RWPE2 (cell line): ENCODE results near the gene HBG1.
"Not testable (repeated sequence)": the region's sequence is repeated elsewhere in the genome, so short reads cannot be mapped to it uniquely, and the experiment has no call there.

ENCODE experiments used
- ATAC-seq: fragments of 200-7000 bp; cut with Tn5 transposase; 3 replicates; pipeline ENCODE4 v1.9.1; 2021; ENCODE audit warnings: low read depth
- DNase-seq: peaks from one replicate; pipeline ENCODE4 v3.0.0-alpha.2; 2020; ENCODE audit warnings: low spot score
- H3K27ac ChIP-seq: fragments of 450-650 bp; 2 replicates; pipeline ENCODE4 v1.5.1; 2017; ENCODE audit warnings: mild to moderate bottlenecking; ENCODE audit not compliant: poor library complexity, severe bottlenecking
- H3K27me3 ChIP-seq: fragments of 250-450 bp; sonication (Bioruptor Pico); 2 replicates; pipeline ENCODE4 v1.5.1; 2021; ENCODE audit warnings: mild to moderate bottlenecking, moderate library complexity; ENCODE audit not compliant: insufficient read depth, poor library complexity, severe bottlenecking
- H3K36me3 ChIP-seq: fragments of 250-450 bp; sonication (Bioruptor Pico); 2 replicates; pipeline ENCODE4 v1.5.1; 2020; ENCODE audit warnings: low read depth, mild to moderate bottlenecking, moderate library complexity
- H3K4me1 ChIP-seq: fragments of 250-450 bp; sonication (Bioruptor Pico); 2 replicates; pipeline ENCODE4 v1.5.1; 2021; ENCODE audit warnings: mild to moderate bottlenecking, moderate library complexity; ENCODE audit not compliant: insufficient read depth, poor library complexity, severe bottlenecking
- H3K4me3 ChIP-seq: fragments of 250-450 bp; sonication (Bioruptor Pico); 2 replicates; pipeline ENCODE4 v1.5.1; 2021; ENCODE audit warnings: mild to moderate bottlenecking, moderate library complexity; ENCODE audit not compliant: severe bottlenecking
- H3K9me3 ChIP-seq: fragments of 250-450 bp; sonication (Bioruptor Pico); 2 replicates; pipeline ENCODE4 v1.5.1; 2021; ENCODE audit warnings: mild to moderate bottlenecking, moderate library complexity; ENCODE audit not compliant: severe bottlenecking
- CTCF ChIP-seq: fragments of 450-650 bp; IDR thresholded peaks from one replicate; pipeline ENCODE4 v1.5.1; 2017; ENCODE audit warnings: mild to moderate bottlenecking, moderate library complexity; ENCODE audit not compliant: poor library complexity, severe bottlenecking

The HBG1 gene

DNA sequence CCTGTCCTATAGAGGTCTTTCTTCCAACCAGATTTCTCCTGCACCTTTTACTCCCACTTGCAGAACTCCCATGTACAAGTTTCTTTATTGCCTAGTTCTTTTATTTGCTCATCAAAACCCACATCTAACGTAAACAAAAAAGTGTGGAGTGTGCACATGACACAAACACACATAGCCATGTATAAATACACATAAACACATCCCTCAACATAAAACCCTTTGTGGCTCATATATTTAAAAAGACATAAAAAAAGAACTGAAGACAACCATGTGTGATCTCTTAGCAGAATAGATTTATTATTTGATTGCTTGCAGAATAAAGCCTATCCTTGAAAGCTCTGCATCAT, 3.2 kb upstream of the HBG1 start:
- Histone ChIP-seq H3K36me3 (no peaks in the 10 kb centered on the region), H3K27ac (no peak overlapping the region), H3K4me3 (no peak overlapping the region), H3K4me1 (no peaks in the 10 kb centered on the region), H3K9me3 (no peaks in the 10 kb centered on the region), H3K27me3 (no peaks in the 10 kb centered on the region)
- ATAC-seq = no peak
- no peak for TF ChIP-seq CTCF
- no peak for DNase-seq

DNA sequence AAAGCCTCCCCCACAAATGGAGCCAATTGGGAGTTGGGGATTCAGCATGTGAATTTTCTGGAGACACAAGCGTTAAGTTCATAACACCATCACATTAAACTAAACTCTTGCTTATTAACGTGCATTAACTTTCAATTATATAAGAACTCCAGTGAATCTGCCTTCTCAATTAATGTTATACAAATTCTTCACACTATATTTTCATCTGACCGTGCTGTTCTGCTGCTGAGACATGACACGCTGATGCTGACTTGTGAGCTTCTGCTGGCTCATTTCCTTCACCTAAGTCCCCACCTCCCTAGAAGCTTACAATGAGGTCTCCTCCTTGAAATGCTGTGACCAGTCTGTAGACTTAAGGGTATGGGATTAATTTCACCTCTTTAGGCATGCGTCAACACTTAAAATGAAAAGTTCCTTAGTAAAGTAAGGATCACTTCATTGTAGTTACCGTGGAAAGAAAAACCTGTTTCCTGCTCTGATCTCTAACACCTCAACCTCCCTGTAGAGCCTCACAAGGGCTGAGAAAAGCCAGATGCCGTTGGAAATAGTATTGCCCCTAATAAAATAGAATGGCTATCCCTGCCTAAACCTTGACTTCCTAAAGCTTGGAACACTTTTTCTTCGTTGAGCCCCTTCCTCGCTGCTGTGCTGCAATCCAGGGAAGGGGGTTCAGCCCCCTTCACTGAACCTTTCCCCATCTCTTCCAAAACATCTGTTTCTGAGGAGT, 2.7 kb upstream of the HBG1 start:
- Histone ChIP-seq H3K27me3 (no peaks in the 10 kb centered on the region), H3K9me3 (no peaks in the 10 kb centered on the region), H3K36me3 (no peaks in the 10 kb centered on the region), H3K4me1 (no peaks in the 10 kb centered on the region), H3K27ac (no peak overlapping the region), H3K4me3 (no peak overlapping the region)
- TF ChIP-seq CTCF = no peak
- ATAC-seq (no peak), DNase-seq (no peak)

DNA sequence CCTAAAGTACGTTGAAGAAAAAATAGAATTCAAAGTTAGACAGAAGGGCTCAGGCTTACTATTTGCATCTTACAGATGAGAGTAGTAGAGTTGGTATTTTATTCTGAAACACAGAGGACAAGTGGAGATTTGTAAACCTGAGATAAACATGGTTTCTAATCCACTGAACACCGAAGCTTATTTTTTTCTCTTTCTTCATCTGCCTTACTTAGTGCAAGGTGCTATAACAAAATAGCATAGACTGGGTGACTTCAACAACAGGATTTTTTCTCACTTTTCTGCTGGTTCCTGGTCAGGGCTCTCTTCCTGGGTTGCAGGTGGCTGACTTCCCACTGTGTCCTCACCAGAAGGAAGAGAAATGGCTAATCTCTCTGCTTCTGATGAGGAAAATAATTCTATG, 2.1 kb upstream of the HBG1 start:
- DNase-seq (no peak), ATAC-seq (no peak)
- H3K36me3 ChIP-seq = no peaks in the 10 kb centered on the region
- no peak for TF ChIP-seq CTCF
- H3K27ac ChIP-seq = no peak overlapping the region
- H3K9me3 ChIP-seq = no peaks in the 10 kb centered on the region
- H3K4me3 ChIP-seq = no peak overlapping the region
- H3K27me3 ChIP-seq = no peaks in the 10 kb centered on the region
- H3K4me1 ChIP-seq = no peaks in the 10 kb centered on the region

- TF ChIP-seq CTCF = no peak
- no peak for ATAC-seq
- H3K4me3 ChIP-seq = no peak overlapping the region
Measured at GRCh38 chr11:5250543-5251204, 1.0 kb upstream of the HBG1 start.

DNA sequence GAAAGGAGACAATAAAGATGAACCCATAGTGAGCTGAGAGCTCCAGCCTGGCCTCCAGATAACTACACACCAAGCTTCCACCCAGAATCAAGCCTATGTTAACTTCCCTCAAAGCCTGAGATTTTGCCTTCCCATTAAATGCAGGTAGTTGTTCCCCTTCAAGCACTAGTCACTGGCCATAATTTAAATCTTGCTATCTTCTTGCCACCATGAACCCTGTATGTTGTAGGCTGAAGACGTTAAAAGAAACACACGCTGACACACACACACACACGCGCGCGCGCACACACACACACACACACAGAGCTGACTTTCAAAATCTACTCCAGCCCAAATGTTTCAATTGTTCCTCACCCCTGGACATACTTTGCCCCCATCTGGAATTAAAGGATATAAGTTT, 1.2 kb downstream of the HBG1 start:
- ATAC-seq, H3K4me1 ChIP-seq, H3K36me3 ChIP-seq, H3K9me3 ChIP-seq, H3K4me3 ChIP-seq, H3K27ac ChIP-seq, DNase-seq, H3K27me3 ChIP-seq: not testable (repeated sequence)

More at GRCh38 chr11:5250543-5251204, 1.0 kb upstream of the HBG1 start:
- no peaks in the 10 kb centered on the region for H3K36me3 ChIP-seq
- no peak overlapping the region for H3K27ac ChIP-seq
- H3K27me3 ChIP-seq = no peaks in the 10 kb centered on the region
- H3K4me1 ChIP-seq = no peaks in the 10 kb centered on the region
- DNase-seq = no peak
- H3K9me3 ChIP-seq = no peaks in the 10 kb centered on the region
